ENCODE measurements around the gene TSHZ2. TPM values are rescaled to one million over a fixed set of nuclear protein-coding genes. Genes with fewer than 3 reads are reported as not detected.

Gene TSHZ2
- total RNA-seq, 5 donors from 2014 or later (not counting 1 experiment from before 2014, with no cell fraction given) = 20.2 to 42.9 (median 25.8) TPM

DNA sequence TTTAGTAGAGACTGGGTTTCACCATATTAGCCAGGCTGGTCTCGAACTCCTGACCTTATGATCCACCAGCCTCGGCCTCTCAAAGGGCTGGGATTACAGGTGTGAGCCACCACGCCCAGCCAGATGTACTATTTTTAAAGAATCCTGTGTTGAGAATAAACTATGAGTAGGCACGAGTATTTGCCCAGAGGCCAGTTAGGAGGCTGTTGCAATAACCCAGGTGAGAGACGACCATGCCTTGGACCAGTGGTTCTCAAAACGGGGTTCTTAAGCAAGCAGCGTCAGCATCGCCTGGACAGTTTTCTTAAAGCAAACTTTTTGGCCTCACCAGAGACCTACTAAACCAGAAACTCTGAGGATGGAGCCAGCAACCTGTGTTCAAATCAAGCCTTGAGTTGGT, 362.7 kb downstream of the TSHZ2 start:
- no peak for DNase-seq
- ChIA-PET CTCF (no interaction called here), POLR2A (no interaction called here)
- H3K4me1 Mint-ChIP-seq = no peaks in the 10 kb centered on the region
- peaks cover 3 to 5% of the 10 kb centered on the region in 2 donors for H3K27me3 Mint-ChIP-seq
- Histone ChIP-seq H3K4me3 (ENCODE audit: control insufficient read depth in 1 of 2, extremely low read depth in 1 of 2, low read length in 1 of 2) (no peak overlapping the region), H3K27me3 (replicated peaks in 1 of 2; ENCODE audit: control insufficient read depth in 2 of 2, extremely low read depth in 1 of 2, insufficient read depth in 2 of 2, low read length in 1 of 2) (no peaks in the 10 kb centered on the region), H3K4me1 (ENCODE audit: control insufficient read depth in 1 of 2, extremely low read depth in 1 of 2, insufficient read depth in 2 of 2, low read length in 2 of 2) (no peaks in the 10 kb centered on the region), H3K9me3 (no peaks in the 10 kb centered on the region), H3K27ac (ENCODE audit: low read length) (no peak overlapping the region), H3K36me3 (ENCODE audit: control insufficient read depth in 2 of 2, extremely low read depth in 1 of 2, insufficient read depth in 1 of 2, low read length in 1 of 2) (no peaks in the 10 kb centered on the region)
- H3K9me3 Mint-ChIP-seq = no peaks in the 10 kb centered on the region
- H3K4me3 Mint-ChIP-seq = no peak overlapping the region
- no peak for ATAC-seq (replicated peaks in 1 of 4)
- H3K27ac Mint-ChIP-seq = no peak overlapping the region
- WGBS (ENCODE audit: insufficient coverage) = 88% methylated on average over 7 of the region's 8 CpGs
- H3K36me3 Mint-ChIP-seq = peaks cover 11% of the 10 kb centered on the region

DNA sequence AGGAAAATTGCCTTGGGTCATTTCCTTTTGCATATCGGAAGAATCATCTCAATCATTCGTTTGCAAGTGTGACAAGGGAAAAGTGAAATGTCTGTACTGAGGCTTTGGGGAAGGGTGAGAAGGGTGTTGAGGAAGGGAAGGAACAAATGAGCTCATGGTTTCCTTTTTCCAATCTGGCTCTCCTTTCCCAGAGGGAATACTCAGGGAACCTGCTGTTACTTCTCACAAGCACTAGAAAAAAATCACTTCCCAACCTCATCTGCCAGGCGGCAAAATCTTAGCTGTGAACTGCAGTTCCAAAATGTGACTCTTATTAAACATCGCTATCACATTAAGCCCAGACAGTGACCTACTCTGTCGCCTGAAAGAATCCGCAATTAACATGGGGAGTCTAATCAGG, 363.4 kb downstream of the TSHZ2 start:
- POLR2A ChIA-PET = no interaction called here
- H3K36me3 Mint-ChIP-seq = peaks cover 7% of the 10 kb centered on the region
- Histone ChIP-seq H3K4me3 (ENCODE audit: control insufficient read depth in 1 of 2, extremely low read depth in 1 of 2, low read length in 1 of 2) (no peak overlapping the region), H3K27ac (ENCODE audit: low read length) (no peak overlapping the region), H3K27me3 (replicated peaks in 1 of 2; ENCODE audit: control insufficient read depth in 2 of 2, extremely low read depth in 1 of 2, insufficient read depth in 2 of 2, low read length in 1 of 2) (no peaks in the 10 kb centered on the region), H3K9me3 (no peaks in the 10 kb centered on the region), H3K4me1 (ENCODE audit: control insufficient read depth in 1 of 2, extremely low read depth in 1 of 2, insufficient read depth in 2 of 2, low read length in 2 of 2) (no peaks in the 10 kb centered on the region), H3K36me3 (ENCODE audit: control insufficient read depth in 2 of 2, extremely low read depth in 1 of 2, insufficient read depth in 1 of 2, low read length in 1 of 2) (no peaks in the 10 kb centered on the region)
- H3K27ac Mint-ChIP-seq = no peak overlapping the region
- no peaks in the 10 kb centered on the region for H3K9me3 Mint-ChIP-seq
- CTCF ChIA-PET = interaction anchor here in 1 of 2 donors (0.6 kb wide), 1 partner anchor 120 kb away, joined by 3 read pairs; no protein-coding TSS in a partner anchor
- H3K4me3 Mint-ChIP-seq = no peak overlapping the region
- ATAC-seq (replicated peaks in 1 of 4) (no peak), DNase-seq (no peak)
- peaks cover 3 to 5% of the 10 kb centered on the region in 2 donors for H3K27me3 Mint-ChIP-seq
- no peaks in the 10 kb centered on the region for H3K4me1 Mint-ChIP-seq
- 93% methylated on average over 2 of the region's 6 CpGs for WGBS (ENCODE audit: insufficient coverage)

GRCh38 chr20:53336892-53337291, 364.7 kb downstream of the TSHZ2 start:
- Mint-ChIP-seq H3K36me3 (peaks cover 3% of the 10 kb centered on the region), H3K27ac (no peak overlapping the region)
- ATAC-seq (replicated peaks in 1 of 4) = no peak

GRCh38 chr20:53337390-53338101, 365.4 kb downstream of the TSHZ2 start:
- H3K36me3 Mint-ChIP-seq = peaks cover 3% of the 10 kb centered on the region
- H3K4me1 Mint-ChIP-seq = no peaks in the 10 kb centered on the region
- ATAC-seq (replicated peaks in 1 of 4) (no peak), DNase-seq (no peak)
- H3K9me3 Mint-ChIP-seq = no peaks in the 10 kb centered on the region
- no peaks in the 10 kb centered on the region for H3K27me3 ChIP-seq (replicated peaks in 1 of 2; ENCODE audit: control insufficient read depth in 2 of 2, extremely low read depth in 1 of 2, insufficient read depth in 2 of 2, low read length in 1 of 2)
- H3K27ac Mint-ChIP-seq = no peak overlapping the region
- H3K27me3 Mint-ChIP-seq = no peaks in the 10 kb centered on the region
- H3K4me3 ChIP-seq (ENCODE audit: control insufficient read depth in 1 of 2, extremely low read depth in 1 of 2, low read length in 1 of 2) = no peak overlapping the region
- CTCF ChIA-PET = interaction anchor here in 1 of 2 donors (0.6 kb wide), 1 partner anchor 627 kb away, joined by 6 read pairs; no protein-coding TSS in a partner anchor
- POLR2A ChIA-PET = no interaction called here
- no peaks in the 10 kb centered on the region for H3K4me1 ChIP-seq (ENCODE audit: control insufficient read depth in 1 of 2, extremely low read depth in 1 of 2, insufficient read depth in 2 of 2, low read length in 2 of 2)
- H3K4me3 Mint-ChIP-seq = no peak overlapping the region
- H3K27ac ChIP-seq (ENCODE audit: low read length) = no peak overlapping the region
- WGBS (ENCODE audit: insufficient coverage) = 100% methylated on average over 2 of the region's 8 CpGs
- H3K9me3 ChIP-seq = no peaks in the 10 kb centered on the region
- H3K36me3 ChIP-seq (ENCODE audit: control insufficient read depth in 2 of 2, extremely low read depth in 1 of 2, insufficient read depth in 1 of 2, low read length in 1 of 2) = no peaks in the 10 kb centered on the region

More at GRCh38 chr20:53336892-53337291, 364.7 kb downstream of the TSHZ2 start:
- no peaks in the 10 kb centered on the region for H3K4me1 ChIP-seq (ENCODE audit: control insufficient read depth in 1 of 2, extremely low read depth in 1 of 2, insufficient read depth in 2 of 2, low read length in 2 of 2)
- CTCF ChIA-PET = no interaction called here
- DNase-seq = no peak
- Mint-ChIP-seq H3K9me3 (no peaks in the 10 kb centered on the region), H3K4me1 (no peaks in the 10 kb centered on the region), H3K4me3 (no peak overlapping the region), H3K27me3 (no peaks in the 10 kb centered on the region)
- WGBS (ENCODE audit: insufficient coverage) = no CpG with 5 or more reads among the region's 3 CpGs
- H3K27me3 ChIP-seq (replicated peaks in 1 of 2; ENCODE audit: control insufficient read depth in 2 of 2, extremely low read depth in 1 of 2, insufficient read depth in 2 of 2, low read length in 1 of 2) = no peaks in the 10 kb centered on the region
- no peaks in the 10 kb centered on the region for H3K36me3 ChIP-seq (ENCODE audit: control insufficient read depth in 2 of 2, extremely low read depth in 1 of 2, insufficient read depth in 1 of 2, low read length in 1 of 2)
- no peak overlapping the region for H3K27ac ChIP-seq (ENCODE audit: low read length)
- H3K9me3 ChIP-seq = no peaks in the 10 kb centered on the region
- no peak overlapping the region for H3K4me3 ChIP-seq (ENCODE audit: control insufficient read depth in 1 of 2, extremely low read depth in 1 of 2, low read length in 1 of 2)
- POLR2A ChIA-PET = no interaction called here

DNA sequence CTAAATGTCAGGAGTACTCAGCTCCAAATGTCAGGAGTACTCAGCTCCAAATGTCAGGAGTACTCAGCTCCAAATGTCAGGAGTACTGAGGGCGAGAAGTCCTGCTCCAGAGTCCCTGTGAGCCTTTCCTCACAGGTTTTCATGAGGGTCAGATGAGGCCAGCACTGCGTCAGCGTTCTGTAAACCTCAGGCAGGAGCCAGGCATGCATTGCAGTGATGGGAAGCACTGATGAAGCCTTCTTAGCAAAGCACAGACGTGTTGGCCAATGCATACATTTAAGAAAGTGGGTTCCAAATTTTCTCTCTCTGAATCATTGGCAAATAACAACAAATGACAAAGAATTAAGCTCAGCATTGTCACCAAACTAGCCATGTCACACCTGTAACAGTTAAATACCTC, 366.6 kb downstream of the TSHZ2 start:
- no peak overlapping the region for H3K4me3 Mint-ChIP-seq
- no peak for DNase-seq
- Histone ChIP-seq H3K27me3 (replicated peaks in 1 of 2; ENCODE audit: control insufficient read depth in 2 of 2, extremely low read depth in 1 of 2, insufficient read depth in 2 of 2, low read length in 1 of 2) (no peaks in the 10 kb centered on the region), H3K27ac (ENCODE audit: low read length) (no peak overlapping the region), H3K36me3 (ENCODE audit: control insufficient read depth in 2 of 2, extremely low read depth in 1 of 2, insufficient read depth in 1 of 2, low read length in 1 of 2) (no peaks in the 10 kb centered on the region), H3K4me3 (ENCODE audit: control insufficient read depth in 1 of 2, extremely low read depth in 1 of 2, low read length in 1 of 2) (no peak overlapping the region), H3K4me1 (ENCODE audit: control insufficient read depth in 1 of 2, extremely low read depth in 1 of 2, insufficient read depth in 2 of 2, low read length in 2 of 2) (no peaks in the 10 kb centered on the region), H3K9me3 (no peaks in the 10 kb centered on the region)
- WGBS (ENCODE audit: insufficient coverage) = 54% methylated on average over 4 of the region's 4 CpGs
- peaks cover 2% of the 10 kb centered on the region for H3K36me3 Mint-ChIP-seq
- no peak for ATAC-seq (replicated peaks in 1 of 4)
- no peaks in the 10 kb centered on the region for H3K9me3 Mint-ChIP-seq
- CTCF ChIA-PET = interaction anchor here in 1 of 2 donors (0.6 kb wide), 1 partner anchor 1049 kb away, joined by 3 read pairs; no protein-coding TSS in a partner anchor
- no peaks in the 10 kb centered on the region for H3K27me3 Mint-ChIP-seq
- POLR2A ChIA-PET = no interaction called here
- no peak overlapping the region for H3K27ac Mint-ChIP-seq
- no peaks in the 10 kb centered on the region for H3K4me1 Mint-ChIP-seq

DNA sequence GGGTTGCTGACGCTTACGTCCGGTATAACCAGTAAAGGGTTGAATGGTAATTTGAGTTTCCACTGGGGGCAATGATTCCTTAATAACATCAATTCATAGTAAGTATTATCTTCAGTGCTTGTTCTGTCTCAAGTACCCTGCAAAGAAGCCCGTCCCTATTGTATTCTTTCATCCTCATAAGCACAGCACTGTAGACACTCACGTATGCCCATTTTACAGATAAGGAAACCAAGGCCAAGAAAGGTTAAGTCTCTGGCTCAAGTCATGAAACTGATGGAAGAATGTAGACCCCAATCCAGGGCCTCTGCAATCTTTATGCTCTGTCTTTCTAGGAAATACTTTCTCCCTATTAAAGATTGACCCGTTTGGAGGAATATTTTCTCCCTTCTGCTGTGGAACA, 370.3 kb downstream of the TSHZ2 start:
- Mint-ChIP-seq H3K36me3 (peaks cover 6% of the 10 kb centered on the region), H3K9me3 (no peaks in the 10 kb centered on the region), H3K4me1 (peaks cover 0 to 14% (median 0%) of the 10 kb centered on the region in 3 donors), H3K27me3 (peaks cover 0 to 5% of the 10 kb centered on the region in 2 donors), H3K4me3 (no peak overlapping the region), H3K27ac (no peak overlapping the region)
- CTCF ChIA-PET = no interaction called here
- no peak for ATAC-seq (replicated peaks in 1 of 4)
- Histone ChIP-seq H3K36me3 (ENCODE audit: control insufficient read depth in 2 of 2, extremely low read depth in 1 of 2, insufficient read depth in 1 of 2, low read length in 1 of 2) (no peaks in the 10 kb centered on the region), H3K27me3 (replicated peaks in 1 of 2; ENCODE audit: control insufficient read depth in 2 of 2, extremely low read depth in 1 of 2, insufficient read depth in 2 of 2, low read length in 1 of 2) (no peaks in the 10 kb centered on the region), H3K27ac (ENCODE audit: low read length) (no peak overlapping the region), H3K9me3 (no peaks in the 10 kb centered on the region), H3K4me3 (ENCODE audit: control insufficient read depth in 1 of 2, extremely low read depth in 1 of 2, low read length in 1 of 2) (no peak overlapping the region), H3K4me1 (ENCODE audit: control insufficient read depth in 1 of 2, extremely low read depth in 1 of 2, insufficient read depth in 2 of 2, low read length in 2 of 2) (no peaks in the 10 kb centered on the region)
- POLR2A ChIA-PET = no interaction called here
- 90% methylated on average over 2 of the region's 6 CpGs for WGBS (ENCODE audit: insufficient coverage)
- DNase-seq = no peak

All from T-cell (primary cell).